HUDEP-2 (cell line): Measurements from ENCODE around the gene APLN.

ENCODE experiments used
- DNase-seq, 76 experiments: peaks; one replicate each; lab custom pipeline; 2025; ENCODE audit not compliant: unreplicated experiment in 76 of 76; lab: John Stamatoyannopoulos, UW

The APLN gene

DNA sequence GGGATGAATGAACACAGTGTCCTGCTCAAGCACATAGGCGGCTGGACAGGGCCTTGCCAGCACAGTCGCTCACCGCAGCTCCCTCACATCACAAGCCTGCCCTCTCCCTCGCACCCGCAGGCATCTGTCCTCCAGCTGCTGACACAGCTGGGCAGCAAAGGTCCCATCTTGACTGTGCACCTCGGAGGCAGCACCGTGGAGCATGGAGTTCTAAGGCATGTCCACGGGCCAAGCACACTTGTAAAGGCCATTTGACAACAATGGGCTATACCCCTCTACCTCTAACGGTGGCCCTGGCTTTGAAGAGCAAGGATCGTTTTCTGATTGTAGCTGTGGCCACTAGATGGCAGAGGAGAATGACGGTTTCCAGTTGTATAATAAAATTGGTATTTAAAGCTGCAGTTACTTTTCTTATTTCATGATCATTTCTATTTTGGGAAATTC lies 53.8 kb downstream of the APLN start:
- peak in 2 of 76 experiments; percentile 1 to 4 for DNase-seq

DNA sequence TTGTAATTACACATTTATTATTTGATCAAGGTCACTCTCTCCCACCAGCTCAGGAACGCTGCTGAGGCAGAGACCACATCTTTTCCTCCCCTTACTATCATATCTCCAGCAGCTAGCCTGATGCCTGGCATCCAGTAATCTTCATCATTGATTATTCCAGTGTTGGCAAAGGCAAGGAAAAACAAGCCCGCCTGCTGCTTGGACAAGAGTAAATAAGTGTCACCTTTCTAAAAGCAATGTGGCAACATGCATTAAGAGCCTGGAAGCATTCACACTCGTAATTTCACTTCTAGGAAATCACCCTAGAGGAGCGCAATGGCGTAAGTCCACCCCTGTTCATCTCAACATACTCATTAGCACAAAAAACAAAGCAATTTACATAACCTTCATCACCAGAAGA lies 54.8 kb downstream of the APLN start:
- DNase-seq: no peak

DNA sequence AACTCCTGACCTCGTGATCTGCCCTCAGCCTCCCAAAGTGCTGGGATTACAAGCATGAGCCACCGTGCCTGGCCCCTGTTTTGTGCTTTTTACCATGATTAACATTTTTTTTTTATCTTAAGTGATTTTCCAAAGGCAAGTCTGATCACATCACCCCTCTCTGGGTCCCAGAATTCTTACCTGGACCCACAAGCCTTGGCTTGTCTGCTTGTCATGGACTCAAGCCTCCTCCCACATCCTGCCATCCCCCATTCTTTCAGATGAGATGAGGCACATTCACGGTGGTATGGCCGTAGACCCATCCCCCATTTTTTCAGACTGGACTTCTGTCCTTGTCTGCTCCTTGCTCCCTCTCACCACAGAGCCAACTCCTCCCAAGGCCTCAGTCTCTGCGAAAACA lies 55.3 kb downstream of the APLN start:
- DNase-seq: no peak

DNA sequence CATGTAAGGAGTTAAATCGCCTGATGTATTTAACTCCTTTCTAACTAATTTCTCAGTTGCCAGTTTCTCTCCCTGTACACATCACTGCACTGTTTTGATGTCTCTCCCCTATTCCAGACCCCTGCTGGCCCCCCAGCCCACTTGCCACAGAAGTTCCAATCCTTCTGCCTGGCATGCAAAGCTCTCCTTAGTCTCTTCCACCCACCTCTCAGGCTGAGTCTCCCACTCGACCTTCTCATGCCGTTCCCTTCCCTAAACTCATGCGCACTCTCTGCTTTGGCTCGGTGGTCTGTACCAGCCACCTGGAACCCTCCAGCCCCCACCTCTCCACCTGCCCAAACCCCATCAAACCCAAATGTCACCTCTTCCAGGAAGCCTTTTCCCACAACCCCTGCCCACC lies 56.9 kb downstream of the APLN start:
- no peak for DNase-seq

DNA sequence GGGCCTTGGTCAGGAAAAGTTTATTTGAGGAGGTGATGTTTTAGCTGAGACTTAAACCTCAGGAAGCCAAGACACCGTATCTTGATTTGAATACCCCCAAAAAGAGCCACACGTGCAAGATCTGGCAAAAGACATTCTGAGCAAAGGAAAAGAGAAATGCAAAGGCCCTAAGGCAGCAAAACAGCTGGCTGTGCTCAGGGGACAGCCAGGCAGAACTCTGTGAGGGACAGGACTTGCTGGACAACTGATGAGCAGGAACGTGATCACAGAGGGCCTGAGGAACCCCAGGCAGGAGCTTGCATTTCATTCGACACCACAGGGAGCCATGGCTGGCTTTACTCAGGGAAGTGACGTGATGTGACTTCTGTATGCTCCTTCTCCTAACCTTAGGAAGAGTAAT lies 58.7 kb downstream of the APLN start:
- DNase-seq: no peak
